ENCODE data around the gene LRMDA. TPM values are rescaled to one million over a fixed set of nuclear protein-coding genes. Genes with fewer than 3 reads are reported as not detected.

Gene LRMDA
- total and polyA plus RNA-seq, 2 of the 4 experiments (the other 2 are of a cell fraction): 0.07 TPM; not detected in 1

DNA sequence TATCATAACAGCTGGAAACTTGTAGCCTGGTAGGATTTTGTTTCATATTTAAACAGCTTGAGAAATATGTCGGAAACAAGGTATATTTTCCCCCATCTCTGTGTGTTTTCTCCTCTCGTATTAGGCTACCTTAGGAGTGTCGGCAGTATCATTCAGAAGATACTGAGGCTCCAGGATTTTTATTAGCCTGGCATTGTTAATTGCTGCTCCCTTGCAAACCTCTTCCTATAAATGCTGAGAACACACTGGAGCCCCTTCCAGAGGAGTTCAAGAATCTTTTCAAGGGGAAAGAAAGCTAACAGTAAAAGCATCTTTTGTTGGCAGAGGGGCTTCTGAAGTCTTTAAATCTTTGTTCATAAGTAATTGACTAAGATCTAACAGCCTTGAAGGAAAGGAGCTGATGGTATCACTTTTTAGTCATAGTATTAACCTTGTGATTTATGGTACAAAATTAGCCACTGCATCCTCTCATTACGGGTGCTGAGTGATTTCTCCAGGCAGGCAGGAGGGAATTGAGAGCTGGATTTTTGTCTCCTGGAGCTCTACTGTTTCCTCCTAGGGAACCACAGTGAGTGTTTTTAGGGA lies 998.7 kb downstream of the LRMDA start:
- Histone ChIP-seq H3K18ac (ENCODE audit: low read depth, low read length) (peak overlapping the region; percentile 48; the same call in 1 of the 2 replicates), H3K4me3 (ENCODE audit: insufficient read depth, low read depth, low read length) (no peak overlapping the region), H4K91ac (ENCODE audit: insufficient read depth, low read depth, low read length) (peak overlapping the region; percentile 53; the same call in 1 of the 2 replicates), H4K20me1 (ENCODE audit: insufficient read depth, low read length) (no peaks in the 10 kb centered on the region), H3K14ac (replicated peaks; ENCODE audit: low read depth, low read length) (peak overlapping the region; percentile 33), H3K9ac (ENCODE audit: low read depth, low read length) (peak overlapping the region; percentile 26; the same call in 1 of the 2 replicates), H3K27ac (ENCODE audit: insufficient read depth, low read length) (no peak overlapping the region), H2AK5ac (ENCODE audit: low read depth, low read length) (no peak overlapping the region), H3K23ac (ENCODE audit: low read depth, low read length) (no peak overlapping the region; the same call in 1 of the 2 replicates), H2AK9ac (replicated peaks; ENCODE audit: low read depth, low read length, poor library complexity) (no peak overlapping the region), H2BK120ac (ENCODE audit: low read depth, low read length) (peak overlapping the region; percentile 95), H3K4ac (ENCODE audit: low read depth, low read length) (peak overlapping the region; percentile 17; the same call in 1 of the 2 replicates), H3K9me1 (ENCODE audit: insufficient read depth, low read length) (peaks cover 13% of the 10 kb centered on the region), H3K56ac (ENCODE audit: extremely low read depth, insufficient read depth, low read length) (peak overlapping the region; percentile 38; the same call in 1 of the 2 replicates), H4K8ac (ENCODE audit: low read depth in 2 of 2, low read length in 2 of 2) (peak overlapping the region; percentile 30 to 76; a peak in 2 of 4 replicates), H2BK15ac (ENCODE audit: low read depth, low read length) (peak overlapping the region; percentile 81; the same call in 2 of the 3 replicates), H2BK5ac (ENCODE audit: low read depth, low read length, poor library complexity, severe bottlenecking) (no peak overlapping the region), H3K9me3 (ENCODE audit: control insufficient read depth, insufficient read depth, low read length) (no peaks in the 10 kb centered on the region), H3K79me1 (ENCODE audit: low read depth in 1 of 2, low read length in 2 of 2) (no peaks in the 10 kb centered on the region), H4K5ac (ENCODE audit: low read depth, low read length) (peak overlapping the region; percentile 23; the same call in 1 of the 2 replicates), H3K4me2 (ENCODE audit: low read depth, low read length) (0 out of 2 replicates have a peak overlapping the region, but pooled peaks have one; percentile 7), H3K27me3 (ENCODE audit: control insufficient read depth, insufficient read depth, low read length) (no peaks in the 10 kb centered on the region), H2AFZ (replicated peaks; ENCODE audit: low read length, poor library complexity) (no peak overlapping the region), H3K4me1 (ENCODE audit: control insufficient read depth, insufficient read depth, low read length) (peaks cover 21% of the 10 kb centered on the region), H2BK20ac (ENCODE audit: low read depth, low read length) (peak overlapping the region; percentile 66), H3K36me3 (ENCODE audit: control insufficient read depth, insufficient read depth, low read length) (no peaks in the 10 kb centered on the region)
- intact Hi-C loops (cut with micrococcal nuclease): loop anchor here (10.0 kb wide), 4 partner anchors 325 to 1025 kb away; partner anchors contain the start of gene ZNF503
- ChIA-PET POLR2A (ENCODE audit: unreplicated experiment) (no interaction called here), CTCF (interaction anchor here (1.1 to 1.4 kb wide), 2 partner anchors 9 to 117 kb away, joined by 4 to 6 read pairs; no protein-coding TSS in a partner anchor)
- in situ Hi-C loops (cut with MboI; ENCODE audit: low sequenced_read_pairs): no loop called here
- DNase-seq: no peak
- no CpG with 5 or more reads among the region's 4 CpGs for WGBS, 2 experiments (ENCODE audit: extremely low coverage in 2 of 2, insufficient read length in 1 of 2)
- dilution Hi-C loops (cut with HindIII; ENCODE audit: low sequenced_read_pairs, unreplicated experiment): no loop called here
- ATAC-seq (ENCODE audit: low read depth): no peak
- TF ChIP-seq USF2 (IDR thresholded peaks at IDR 0.05; ENCODE audit: low read depth, low read length) (no peak), RFX5 (IDR thresholded peaks at IDR 0.05; ENCODE audit: low read depth, low read length) (no peak), NFE2L2 (IDR thresholded peaks at IDR 0.05; ENCODE audit: low read depth, low read length) (no peak), CEBPB (IDR thresholded peaks at IDR 0.05; ENCODE audit: low read depth, low read length) (no peak), BHLHE40 (IDR thresholded peaks at IDR 0.05; ENCODE audit: low read depth, low read length) (no peak)
- no TSS peak for BruUV-seq (replicated peaks)

Measured in IMR-90 (cell line).